ENCODE data around the gene TMEM132C. TPM values are rescaled to one million over a fixed set of nuclear protein-coding genes. Genes with fewer than 3 reads are reported as not detected.

The TMEM132C gene
- total and polyA plus RNA-seq, 2 donors (not counting 3 experiments of a cell fraction or from before 2014, with no cell fraction given): not detected

GRCh38 chr12:128224226-128224625 is 42.7 kb upstream of the TMEM132C start:
- no peak overlapping the region for H3K4me3 ChIP-seq (replicated peaks in 1 of 3; ENCODE audit: insufficient read depth in 1 of 3, low read depth in 1 of 3, low read length in 3 of 3)
- dilution Hi-C loops (cut with MboI; ENCODE audit: extremely low pct_ligation_motif_present, low sequenced_read_pairs): no loop called here

GRCh38 chr12:128228581-128228980 is 38.4 kb upstream of the TMEM132C start:
- Histone ChIP-seq H3K9me1 (replicated peaks; ENCODE audit: control insufficient read depth, extremely low read depth, insufficient read depth, low read length) (no peaks in the 10 kb centered on the region), H2AFZ (ENCODE audit: low read depth, low read length) (no peak overlapping the region)
- no peak for FAIRE-seq

More at GRCh38 chr12:128224226-128224625, 42.7 kb upstream of the TMEM132C start:
- TF ChIP-seq JUN (IDR thresholded peaks at IDR 0.05; ENCODE audit: borderline replicate concordance, insufficient read depth, insufficient read length, low read depth) (no peak), MYC (IDR thresholded peaks at IDR 0.05; ENCODE audit: low read depth, low read length) (no peak), POLR2A (IDR thresholded peaks at IDR 0.05; ENCODE audit: low read depth, low read length) (no peak), CTCF (IDR thresholded peaks at IDR 0.05; ENCODE audit: extremely low read depth in 1 of 2, insufficient read depth in 1 of 2, low read depth in 1 of 2, low read length in 2 of 2) (no peak)
- no peak overlapping the region for H3K4me2 ChIP-seq (ENCODE audit: insufficient read depth, low read length)
- no peaks in the 10 kb centered on the region for H3K4me1 ChIP-seq (ENCODE audit: control insufficient read depth, extremely low read depth, insufficient read depth, low read length)
- no peak overlapping the region for H2AFZ ChIP-seq (ENCODE audit: low read depth, low read length)
- no peaks in the 10 kb centered on the region for H3K36me3 ChIP-seq (ENCODE audit: control insufficient read depth in 2 of 2, extremely low read depth in 1 of 2, insufficient read depth in 2 of 2, low read length in 2 of 2)
- H3K27ac ChIP-seq (ENCODE audit: insufficient read depth, low read depth, low read length): no peak overlapping the region
- POLR2A ChIA-PET: no interaction called here
- FAIRE-seq (no peak), DNase-seq (ENCODE audit: low read depth, low spot score) (no peak)
- H3K9me3 ChIP-seq (replicated peaks; ENCODE audit: control insufficient read depth, insufficient read depth, low read length): peaks cover 10% of the 10 kb centered on the region
- intact Hi-C loops (cut with micrococcal nuclease): no loop called here
- CTCF ChIA-PET: no interaction called here
- H4K20me1 ChIP-seq (replicated peaks; ENCODE audit: control insufficient read depth, extremely low read depth, insufficient read depth, low read length): no peaks in the 10 kb centered on the region
- no TSS peak for BruUV-seq (replicated peaks)
- no peaks in the 10 kb centered on the region for H3K9me1 ChIP-seq (replicated peaks; ENCODE audit: control insufficient read depth, extremely low read depth, insufficient read depth, low read length)
- no peaks in the 10 kb centered on the region for H3K79me2 ChIP-seq (ENCODE audit: control insufficient read depth, insufficient read depth, low read length)
- no peaks in the 10 kb centered on the region for H3K27me3 ChIP-seq (ENCODE audit: control insufficient read depth in 2 of 2, insufficient read depth in 2 of 2, low read length in 2 of 2)
- H3K9ac ChIP-seq (replicated peaks; ENCODE audit: extremely low read depth, insufficient read depth, low read length): no peak overlapping the region

More at GRCh38 chr12:128228581-128228980, 38.4 kb upstream of the TMEM132C start:
- no TSS peak for BruUV-seq (replicated peaks)
- no peak overlapping the region for H3K4me3 ChIP-seq (replicated peaks in 1 of 3; ENCODE audit: insufficient read depth in 1 of 3, low read depth in 1 of 3, low read length in 3 of 3)
- no peaks in the 10 kb centered on the region for H3K27me3 ChIP-seq (ENCODE audit: control insufficient read depth in 2 of 2, insufficient read depth in 2 of 2, low read length in 2 of 2)
- H4K20me1 ChIP-seq (replicated peaks; ENCODE audit: control insufficient read depth, extremely low read depth, insufficient read depth, low read length): no peaks in the 10 kb centered on the region
- TF ChIP-seq FOS (IDR thresholded peaks at IDR 0.05; ENCODE audit: borderline replicate concordance, insufficient read depth, low read length) (no peak), JUN (IDR thresholded peaks at IDR 0.05; ENCODE audit: borderline replicate concordance, insufficient read depth, insufficient read length, low read depth) (no peak), EZH2 (IDR thresholded peaks at IDR 0.05; ENCODE audit: borderline replicate concordance, low read depth, low read length, severe bottlenecking) (no peak), MAX (IDR thresholded peaks at IDR 0.05; ENCODE audit: insufficient read depth, insufficient read length) (no peak), MYC (IDR thresholded peaks at IDR 0.05; ENCODE audit: low read depth, low read length) (no peak), POLR2A (IDR thresholded peaks at IDR 0.05; ENCODE audit: low read depth, low read length) (no peak), POLR2AphosphoS5 (IDR thresholded peaks at IDR 0.05; ENCODE audit: insufficient read depth, low read depth, low read length) (no peak), CTCF (IDR thresholded peaks at IDR 0.05; ENCODE audit: extremely low read depth in 1 of 2, insufficient read depth in 1 of 2, low read depth in 1 of 2, low read length in 2 of 2) (no peak), GATA2 (IDR thresholded peaks at IDR 0.05; ENCODE audit: insufficient read depth, insufficient read length, low read depth, low read length) (no peak)
- H3K27ac ChIP-seq (ENCODE audit: insufficient read depth, low read depth, low read length): no peak overlapping the region
- CTCF ChIA-PET: no interaction called here
- POLR2A ChIA-PET: no interaction called here
- no peak for DNase-seq (ENCODE audit: low read depth, low spot score)
- no peaks in the 10 kb centered on the region for H3K36me3 ChIP-seq (ENCODE audit: control insufficient read depth in 2 of 2, extremely low read depth in 1 of 2, insufficient read depth in 2 of 2, low read length in 2 of 2)
- intact Hi-C loops (cut with micrococcal nuclease) (no loop called here), dilution Hi-C loops (cut with MboI; ENCODE audit: extremely low pct_ligation_motif_present, low sequenced_read_pairs) (no loop called here)
- no peak overlapping the region for H3K4me2 ChIP-seq (ENCODE audit: insufficient read depth, low read length)
- H3K9ac ChIP-seq (replicated peaks; ENCODE audit: extremely low read depth, insufficient read depth, low read length): no peak overlapping the region
- no peaks in the 10 kb centered on the region for H3K79me2 ChIP-seq (ENCODE audit: control insufficient read depth, insufficient read depth, low read length)
- H3K4me1 ChIP-seq (ENCODE audit: control insufficient read depth, extremely low read depth, insufficient read depth, low read length): no peaks in the 10 kb centered on the region
- H3K9me3 ChIP-seq (replicated peaks; ENCODE audit: control insufficient read depth, insufficient read depth, low read length): peaks cover 16% of the 10 kb centered on the region

All from endothelial cell of umbilical vein (primary cell).